ENCODE measurements around the gene BHLHE23.

- TF ChIP-seq POLR2A (IDR thresholded peaks at IDR 0.05) (no peak), CTCF (IDR thresholded peaks at IDR 0.05) (no peak)
Measured at GRCh38 chr20:62968378-62969178, 38.2 kb downstream of the BHLHE23 start.
